GM03348 (cell line): ENCODE data around the gene UTP14A.
"Not testable (repeated sequence)": the region's sequence is repeated elsewhere in the genome, so short reads cannot be mapped to it uniquely, and the experiment has no call there.

Source experiments
- DNase-seq: peaks from one replicate; pipeline ENCODE4 v3.0.0; 2012; ENCODE audit warnings: low spot score

UTP14A gene

GRCh38 chrX:129905787-129906580, at the start of gene UTP14A:
Gene UTP14A (plus strand): TSS chrX:129906164. CDS start chrX:129906211, 47 bp downstream.
- peak; percentile 86 for DNase-seq

GRCh38 chrX:129859134-129859533, 46.8 kb upstream of the UTP14A start:
- not testable (repeated sequence) for DNase-seq

- DNase-seq = not testable (repeated sequence)
These were observed 39.6 kb upstream of the UTP14A start for GRCh38 chrX:129866321-129866720.

GRCh38 chrX:129872524-129872923, 33.4 kb upstream of the UTP14A start:
- no peak for DNase-seq

GRCh38 chrX:129875669-129876068, 30.3 kb upstream of the UTP14A start:
- peak; percentile 73 for DNase-seq

GRCh38 chrX:129876771-129877305, 29.1 kb upstream of the UTP14A start:
- peak; percentile 15 for DNase-seq

GRCh38 chrX:129877401-129877800, 28.6 kb upstream of the UTP14A start:
- no peak for DNase-seq

GRCh38 chrX:129900054-129900453, 5.9 kb upstream of the UTP14A start:
- DNase-seq = no peak

- no peak for DNase-seq
These were observed 2.7 kb downstream of the UTP14A start for GRCh38 chrX:129908636-129909035.

- peak; percentile 59 for DNase-seq
These were observed 19.5 kb downstream of the UTP14A start for GRCh38 chrX:129925305-129926092.

GRCh38 chrX:129930941-129931410, 25.0 kb downstream of the UTP14A start:
- DNase-seq = peak; percentile 26

- DNase-seq = peak; percentile 95
These were observed 25.5 kb downstream of the UTP14A start for GRCh38 chrX:129931411-129932015.

GRCh38 chrX:129932016-129932820, 26.3 kb downstream of the UTP14A start:
- peak; percentile 93 for DNase-seq

- no peak for DNase-seq
These were observed 26.9 kb downstream of the UTP14A start for GRCh38 chrX:129932821-129933321.

GRCh38 chrX:129933700-129934099, 27.7 kb downstream of the UTP14A start:
- DNase-seq = no peak

- DNase-seq = no peak
These were observed 28.5 kb downstream of the UTP14A start for GRCh38 chrX:129934461-129934860.

GRCh38 chrX:129934952-129935351, 29.0 kb downstream of the UTP14A start:
- DNase-seq = no peak

- no peak for DNase-seq
These were observed 32.1 kb downstream of the UTP14A start for GRCh38 chrX:129938081-129938480.

- DNase-seq = no peak
These were observed 34.0 kb downstream of the UTP14A start for GRCh38 chrX:129939986-129940385.

- DNase-seq = no peak
These were observed 34.8 kb downstream of the UTP14A start for GRCh38 chrX:129940721-129941120.

GRCh38 chrX:129945131-129945530, 39.2 kb downstream of the UTP14A start:
- DNase-seq = peak; percentile 18
